H1 (cell line): ENCODE data around the gene ANXA2R. TPM values are rescaled to one million over a fixed set of nuclear protein-coding genes. Genes with fewer than 3 reads are reported as not detected.
A peak's percentile ranks its signal among the peaks of the same experiment; 100 is the strongest.

Experiments used
- CTCF ChIA-PET: fragments of 300-600 bp; sonication (Branson Sonifier 250); formaldehyde crosslinking; loops from one replicate; lab custom pipeline; 2021; ENCODE audit not compliant: partially characterized antibody; lab: Charles Lee
- POLR2A ChIA-PET: fragments of 300-600 bp; sonication (Branson Sonifier 250); formaldehyde crosslinking; loops from one replicate; lab custom pipeline; 2021; ENCODE audit warnings: inconsistent platforms; ENCODE audit not compliant: partially characterized antibody; lab: Charles Lee
- DNase-seq, 2 experiments: peaks; one replicate each; pipeline versions ENCODE4 v3.0.0 to v3.0.0-alpha.2; 2010 to 2022; ENCODE audit warnings: low spot score in 2 of 2, low read depth in 1 of 2, mixed read lengths in 1 of 2
- FAIRE-seq: peaks from 2 replicates; lab custom pipeline; 2011; peaks lifted over from hg19 to GRCh38; lab: Jason Lieb, UNC
- H2AFZ ChIP-seq: 2 replicates; pipeline ENCODE4 v1.8.1; 2012; ENCODE audit warnings: low read length, inconsistent platforms
- H2AK5ac ChIP-seq: 2 replicates; pipeline ENCODE4 v1.6.1; 2013; ENCODE audit warnings: low read depth, low read length
- H2BK120ac ChIP-seq: replicated peaks from 2 replicates; pipeline ENCODE3; 2013; ENCODE audit warnings: low read depth, low read length, inconsistent platforms
- H2BK12ac ChIP-seq: 2 replicates; pipeline ENCODE4 v1.6.1; 2013; ENCODE audit warnings: low read depth, low read length
- H2BK15ac ChIP-seq: 2 replicates; pipeline ENCODE4 v1.6.1; 2013; ENCODE audit warnings: low read length
- H2BK20ac ChIP-seq: 2 replicates; pipeline ENCODE4 v1.6.1; 2013; ENCODE audit warnings: low read length
- H2BK5ac ChIP-seq: 2 replicates; pipeline ENCODE4 v1.6.1; 2013; ENCODE audit warnings: low read depth, low read length
- H3K14ac ChIP-seq: 2 replicates; pipeline ENCODE4 v1.6.1; 2013; ENCODE audit warnings: inconsistent platforms; ENCODE audit not compliant: insufficient read length
- H3K18ac ChIP-seq: 2 replicates; pipeline ENCODE4 v1.6.1; 2013; ENCODE audit warnings: low read length; ENCODE audit errors: extremely low read depth
- H3K23ac ChIP-seq: 2 replicates; pipeline ENCODE4 v1.6.1; 2013; ENCODE audit warnings: inconsistent platforms; ENCODE audit not compliant: insufficient read length
- H3K23me2 ChIP-seq: 2 replicates; pipeline ENCODE4 v1.6.1; 2013; ENCODE audit warnings: low read depth, low read length
- H3K27ac ChIP-seq: 2 replicates; pipeline ENCODE4 v1.6.1; 2011; ENCODE audit warnings: low read depth, low read length, inconsistent platforms
- H3K27me3 ChIP-seq, 4 experiments: replicated peaks in 1 of 4; 1 replicate in 1 of 4; 2 replicates in 3 of 4; pipeline versions ENCODE4 v1.6.1 to v1.8.1; 2011 to 2013; ENCODE audit warnings: low read length in 3 of 4, mild to moderate bottlenecking in 3 of 4, inconsistent platforms in 2 of 4, mixed read lengths in 2 of 4, moderate library complexity in 1 of 4; ENCODE audit not compliant: control insufficient read depth in 3 of 4, insufficient read depth in 3 of 4; ENCODE audit errors: extremely low read depth in 1 of 4
- H3K36me3 ChIP-seq, 4 experiments: 2 replicates each; pipeline versions ENCODE4 v1.6.1 to v1.8.1; 2011 to 2013; ENCODE audit warnings: mild to moderate bottlenecking in 4 of 4, low read length in 3 of 4, moderate library complexity in 2 of 4, control low read depth in 1 of 4, inconsistent platforms in 1 of 4; ENCODE audit not compliant: insufficient read depth in 4 of 4, control insufficient read depth in 2 of 4
- H3K4ac ChIP-seq: replicated peaks from 2 replicates; pipeline ENCODE3; 2013; ENCODE audit warnings: low read length, low read depth, mixed read lengths, inconsistent platforms; ENCODE audit not compliant: insufficient read length
- H3K4me1 ChIP-seq, 4 experiments: replicated peaks in 1 of 4; 1 replicate in 1 of 4; 2 replicates in 3 of 4; pipeline versions ENCODE4 v1.6.1 to v1.8.1; 2011 to 2013; ENCODE audit warnings: low read length in 3 of 4, inconsistent platforms in 2 of 4, mixed read lengths in 1 of 4; ENCODE audit not compliant: insufficient read depth in 4 of 4, control insufficient read depth in 3 of 4
- H3K4me2 ChIP-seq, 2 experiments: 2 replicates each; pipeline versions ENCODE4 v1.6.1 to v1.8.1; 2011 to 2013; ENCODE audit warnings: low read depth in 2 of 2, low read length in 2 of 2, control low read depth in 1 of 2, inconsistent platforms in 1 of 2, mild to moderate bottlenecking in 1 of 2; ENCODE audit not compliant: insufficient read depth in 1 of 2
- H3K4me3 ChIP-seq, 4 experiments: fragments of 200-600, 300-600 bp in 1 of 4; sonication (generic), shearing (Covaris generic), sonication (Bioruptor Twin) in 1 of 4; 2 replicates each; pipeline versions ENCODE4 v1.5.1 to v1.8.1; 2011 to 2016; ENCODE audit warnings: low read length in 4 of 4, low read depth in 3 of 4, control low read depth in 2 of 4, inconsistent platforms in 2 of 4, mild to moderate bottlenecking in 2 of 4, mixed read lengths in 1 of 4, moderate library complexity in 1 of 4; ENCODE audit not compliant: insufficient read depth in 2 of 4; ENCODE audit errors: extremely low read depth in 1 of 4
- H3K56ac ChIP-seq: replicated peaks from 2 replicates; pipeline ENCODE3; 2013; ENCODE audit warnings: low read depth, mild to moderate bottlenecking, mixed read lengths, low read length, inconsistent platforms; ENCODE audit not compliant: insufficient read length
- H3K79me1 ChIP-seq: 2 replicates; pipeline ENCODE4 v1.6.1; 2013; ENCODE audit warnings: low read depth, low read length, control low read depth
- H3K79me2 ChIP-seq, 2 experiments: 2 replicates each; pipeline versions ENCODE4 v1.6.1 to v1.8.1; 2012 to 2013; ENCODE audit warnings: low read length in 2 of 2, mild to moderate bottlenecking in 2 of 2, inconsistent platforms in 1 of 2; ENCODE audit not compliant: insufficient read depth in 2 of 2, control insufficient read depth in 1 of 2
- H3K9ac ChIP-seq, 4 experiments: replicated peaks in 1 of 4; 1 replicate in 1 of 4; 2 replicates in 3 of 4; pipeline versions ENCODE4 v1.6.1 to v1.8.1; 2011 to 2013; ENCODE audit warnings: low read depth in 3 of 4, low read length in 3 of 4, control low read depth in 2 of 4, mild to moderate bottlenecking in 2 of 4, moderate library complexity in 2 of 4, inconsistent platforms in 1 of 4; ENCODE audit errors: extremely low read depth in 1 of 4
- H3K9me3 ChIP-seq, 2 experiments: 2 replicates each; pipeline versions ENCODE4 v1.6.1 to v1.8.1; 2012 to 2013; ENCODE audit warnings: mild to moderate bottlenecking in 2 of 2, moderate library complexity in 2 of 2, control low read depth in 1 of 2, inconsistent platforms in 1 of 2, low read depth in 1 of 2, low read length in 1 of 2, mixed read lengths in 1 of 2; ENCODE audit not compliant: insufficient read depth in 2 of 2
- H4K20me1 ChIP-seq, 2 experiments: replicated peaks in 1 of 2; 2 replicates each; pipeline versions ENCODE3 to v1.8.1; 2011 to 2013; ENCODE audit warnings: inconsistent platforms in 2 of 2, low read length in 2 of 2, mild to moderate bottlenecking in 1 of 2; ENCODE audit not compliant: insufficient read depth in 2 of 2, control insufficient read depth in 1 of 2
- H4K5ac ChIP-seq: 2 replicates; pipeline ENCODE4 v1.6.1; 2013; ENCODE audit warnings: low read length, low read depth, mixed read lengths, inconsistent platforms; ENCODE audit not compliant: insufficient read length
- H4K8ac ChIP-seq: 2 replicates; pipeline ENCODE4 v1.8.0; 2013; ENCODE audit warnings: mild to moderate bottlenecking, moderate library complexity, low read length, inconsistent platforms; ENCODE audit not compliant: insufficient read depth; ENCODE audit errors: extremely low read depth
- H4K91ac ChIP-seq: replicated peaks from 2 replicates; pipeline ENCODE3; 2013; ENCODE audit warnings: low read length, mixed read lengths, inconsistent platforms; ENCODE audit not compliant: insufficient read length
- CBX5 ChIP-seq: fragments of 300-800, 300-1000 bp; sonication (generic); IDR thresholded peaks from 2 replicates; pipeline ENCODE4 v1.7.1; 2016; ENCODE audit warnings: antibody characterized with exemption, low read length, low read depth
- CHD2 ChIP-seq: IDR thresholded peaks from 2 replicates; pipeline ENCODE4 v1.6.1; 2012; ENCODE audit warnings: low read length, improper control_type of control experiment
- CTBP2 ChIP-seq: IDR thresholded peaks from 2 replicates; pipeline ENCODE4 v1.7.0; 2011; ENCODE audit warnings: borderline replicate concordance, mild to moderate bottlenecking, moderate library complexity, mixed read lengths, low read length; ENCODE audit not compliant: insufficient read depth, insufficient read length
- EZH2 ChIP-seq: fragments of 200-600 bp; sonication (generic); IDR thresholded peaks from 2 replicates; pipeline ENCODE4 v1.7.1; 2012; ENCODE audit warnings: low read depth, mild to moderate bottlenecking, moderate library complexity, low read length, inconsistent platforms; ENCODE audit not compliant: severe bottlenecking
- RAD21 ChIP-seq, 2 experiments: IDR thresholded peaks in 1 of 2; conservative IDR thresholded peaks in 1 of 2; 2 replicates each; pipeline ENCODE4 v1.6.1; 2011; ENCODE audit warnings: low read depth in 2 of 2, low read length in 2 of 2, improper control_type of control experiment in 1 of 2, inconsistent platforms in 1 of 2, mild to moderate bottlenecking in 1 of 2, moderate library complexity in 1 of 2
- RNF2 ChIP-seq: fragments of 200-900, 300-1000 bp; sonication (generic); IDR thresholded peaks from 2 replicates; pipeline ENCODE4 v1.7.1; 2016; ENCODE audit warnings: borderline replicate concordance, low read depth, mild to moderate bottlenecking, antibody characterized with exemption, low read length; ENCODE audit not compliant: poor library complexity, severe bottlenecking; ENCODE audit errors: missing control alignments
- SUZ12 ChIP-seq: fragments of 200-600 bp; sonication (generic); IDR thresholded peaks from 2 replicates; pipeline ENCODE4 v1.6.1; 2012; ENCODE audit warnings: mild to moderate bottlenecking, inconsistent platforms, low read length, moderate library complexity, mixed read lengths
- WGBS, 2 experiments: shearing (Covaris generic) in 1 of 2; methylation state at CpG; one replicate each; pipeline versions ENCODE4 v1.1.6 to v1.1.7; 2013 to 2015; ENCODE audit warnings: low lambda C conversion rate in 2 of 2, mixed read lengths in 2 of 2, inconsistent platforms in 1 of 2, low coverage in 1 of 2, missing lambda C conversion rate in 1 of 2; ENCODE audit not compliant: insufficient replicate concordance in 2 of 2, insufficient coverage in 1 of 2, insufficient read length in 1 of 2; ENCODE audit errors: extremely low coverage in 1 of 2, missing lambda C conversion rate in 1 of 2; 5-methylcytosine and 5-hydroxymethylcytosine counted together
- polyA plus RNA-seq, 7 experiments: library from polyadenylated mRNA; depleted of rRNA in 3 of 7; stranded (reverse) in 5 of 7; unstranded in 2 of 7; fragments of >200 nt in 5 of 7; fragments of 200-250 nt in 2 of 7; gene quantifications; 1 replicate in 5 of 7; 2 replicates in 1 of 7; 4 replicates in 1 of 7; pipeline versions ENCODE4 v1.2.1 to v1.2.3, GENCODE V29; 2011 to 2013; ENCODE audit warnings: missing spikeins in 2 of 7, mixed read lengths in 2 of 7
- total RNA-seq: library from RNA; stranded (reverse); fragmentation: NEBNext Ultra II Directional; extraction: Animal tissue kit (Norgen Biotek cat#: 25700); gene quantifications from 2 replicates; pipeline ENCODE4 v1.2.1, GENCODE V29; 2021

ANXA2R gene
- total and polyA plus RNA-seq, 2 of the 8 experiments (the other 6 are each of a cell fraction or from before 2014, with no cell fraction given): 0.08 to 0.17 TPM

DNA sequence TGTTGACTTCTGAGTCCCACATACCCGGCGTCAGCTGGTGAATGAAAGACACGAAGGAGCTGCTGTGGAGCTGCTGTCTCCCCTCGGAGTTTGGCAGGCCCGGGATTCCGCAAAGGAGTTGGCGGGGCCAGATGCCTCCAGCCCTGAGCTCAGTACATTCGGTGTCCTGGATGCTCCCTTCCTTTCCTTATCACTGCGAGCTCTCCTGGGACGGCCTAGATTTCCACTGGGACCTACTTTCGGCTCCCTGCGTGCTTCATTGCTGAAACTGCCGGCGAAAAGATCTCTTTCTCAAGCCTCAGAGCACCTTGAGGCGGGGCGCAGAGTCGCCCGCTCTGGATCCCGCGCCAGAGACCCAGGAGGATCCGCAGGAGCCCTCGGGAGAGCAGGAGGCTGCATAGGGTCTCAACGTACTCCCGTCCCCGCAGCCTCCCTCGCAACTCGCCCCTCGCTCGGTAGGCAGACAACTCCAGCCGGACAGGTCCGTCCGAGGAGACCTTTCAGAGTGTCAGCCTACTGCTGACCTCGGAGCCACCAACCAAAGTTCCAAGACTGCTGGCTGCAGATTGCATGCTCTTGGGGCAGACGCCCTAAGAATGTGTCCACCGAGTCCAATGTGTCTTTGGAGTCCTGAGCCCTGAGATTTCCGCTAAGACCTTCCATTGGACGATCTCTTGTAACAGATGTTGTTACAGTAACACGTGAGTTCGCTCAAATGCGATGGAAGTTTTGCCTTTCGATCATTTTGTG is 6.1 kb downstream of the ANXA2R start:
- Histone ChIP-seq H3K4ac (no peak overlapping the region), H2BK5ac (no peak overlapping the region), H3K9me3 (no peaks in the 10 kb centered on the region; a peak in 1 of 4 replicates), H3K4me3 (peak overlapping the region; percentile 10 to 47 (median 28); a peak in 5 of 8 replicates), H2BK12ac (peak overlapping the region; percentile 22; the same call in 1 of the 2 replicates), H3K18ac (no peak overlapping the region), H3K23ac (no peak overlapping the region), H3K36me3 (no peaks in the 10 kb centered on the region; a peak in 1 of 8 replicates), H2AFZ (no peak overlapping the region), H4K20me1 (peaks cover 12 to 32% of the 10 kb centered on the region in 2 experiments), H2BK20ac (no peak overlapping the region), H4K91ac (no peak overlapping the region), H3K4me1 (peaks cover 3 to 12% (median 9%) of the 10 kb centered on the region in 4 experiments; a peak in 6 of 7 replicates), H3K79me1 (no peaks in the 10 kb centered on the region; the same call in 1 of the 2 replicates), H3K9ac (no peak overlapping the region), H3K56ac (no peak overlapping the region), H3K4me2 (peak overlapping the region; percentile 66 to 75), H2BK15ac (no peak overlapping the region), H2BK120ac (no peak overlapping the region), H3K14ac (no peak overlapping the region), H2AK5ac (no peak overlapping the region), H4K5ac (no peak overlapping the region), H4K8ac (no peak overlapping the region), H3K27me3 (peaks cover 54 to 69% (median 66%) of the 10 kb centered on the region in 4 experiments), H3K79me2 (no peaks in the 10 kb centered on the region), H3K27ac (no peak overlapping the region), H3K23me2 (no peaks in the 10 kb centered on the region)
- WGBS, 2 experiments: 6% methylated on average over 39 of the region's 41 CpGs; no CpG with 5 or more reads in 1 of the 2 experiments
- ChIA-PET POLR2A (interaction anchor here (0.8 to 1.0 kb wide), 2 partner anchors 16 to 41 kb away, joined by 3 read pairs; no protein-coding TSS in a partner anchor), CTCF (interaction anchor here (0.8 to 1.1 kb wide), 2 partner anchors 14 to 40 kb away, joined by 3 to 5 read pairs; no protein-coding TSS in a partner anchor)
- peak in 1 of 2 experiments; percentile 70 for DNase-seq
- peak; percentile 93 for TF ChIP-seq CTBP2
- peak; percentile 95 for TF ChIP-seq EZH2
- TF ChIP-seq CBX5: no peak
- TF ChIP-seq CHD2: no peak
- peak; percentile 93 for TF ChIP-seq RNF2
- peak; percentile 98 for TF ChIP-seq SUZ12
- no peak for TF ChIP-seq RAD21 (IDR thresholded peaks at IDR 0.05 in 1 of 2, conservative IDR thresholded peaks at IDR 0.05 in 1 of 2; ENCODE audit: low read depth in 2 of 2, low read length in 2 of 2)
- no peak for FAIRE-seq
